Umbilical cord (tissue), 2 donors: ENCODE results near the gene ABCE1. TPM values are rescaled to one million over a fixed set of nuclear protein-coding genes. Genes with fewer than 3 reads are reported as not detected.
"Not testable (repeated sequence)": the region's sequence is repeated elsewhere in the genome, so short reads cannot be mapped to it uniquely, and the experiment has no call there.

ENCODE experiments used
- DNase-seq: peaks from one replicate; pipeline ENCODE4 v3.0.0-alpha.2; 2015; ENCODE audit warnings: low spot score
- total RNA-seq: library from RNA; depleted of rRNA; stranded (reverse); fragments of >200 nt; gene quantifications from one replicate; pipeline ENCODE4 v1.2.3, GENCODE V29; 2014; ENCODE audit warnings: low replicate concordance; ENCODE audit not compliant: insufficient read depth

ABCE1 gene
- total RNA-seq, 1 donor from 2014 or later: 71.5 TPM

- no peak for DNase-seq
Measured at GRCh38 chr4:145102619-145103018, 4.5 kb downstream of the ABCE1 start.

GRCh38 chr4:145103496-145103895 lies 5.4 kb downstream of the ABCE1 start:
- DNase-seq: no peak

- DNase-seq: no peak
Measured at GRCh38 chr4:145107126-145107525, 9.0 kb downstream of the ABCE1 start.

- no peak for DNase-seq
Measured at GRCh38 chr4:145108128-145108527, 10.0 kb downstream of the ABCE1 start.

GRCh38 chr4:145125396-145125795 lies 27.3 kb downstream of the ABCE1 start:
- DNase-seq: no peak

- DNase-seq: no peak
Measured at GRCh38 chr4:145130130-145130529, 32.0 kb downstream of the ABCE1 start.

- DNase-seq: no peak
Measured at GRCh38 chr4:145130788-145131399, 32.8 kb downstream of the ABCE1 start.

GRCh38 chr4:145131848-145132247 lies 33.7 kb downstream of the ABCE1 start:
- DNase-seq: no peak

- no peak for DNase-seq
Measured at GRCh38 chr4:145132511-145133098, 34.5 kb downstream of the ABCE1 start.

- not testable (repeated sequence) for DNase-seq
Measured at GRCh38 chr4:145136219-145136618, 38.1 kb downstream of the ABCE1 start.

- DNase-seq: no peak
Measured at GRCh38 chr4:145148980-145149379, 50.9 kb downstream of the ABCE1 start.

GRCh38 chr4:145153181-145153903 lies 55.2 kb downstream of the ABCE1 start:
- peak; percentile 9 for DNase-seq

GRCh38 chr4:145153904-145154298 lies 55.8 kb downstream of the ABCE1 start:
- no peak for DNase-seq

- peak; percentile 16 for DNase-seq
Measured at GRCh38 chr4:145154573-145154972, 56.5 kb downstream of the ABCE1 start.

GRCh38 chr4:145155268-145155870 lies 57.3 kb downstream of the ABCE1 start:
- DNase-seq: no peak

GRCh38 chr4:145156986-145157385 lies 58.9 kb downstream of the ABCE1 start:
- DNase-seq: no peak

GRCh38 chr4:145161549-145161948 lies 63.4 kb downstream of the ABCE1 start:
- no peak for DNase-seq

GRCh38 chr4:145167887-145168286 lies 69.8 kb downstream of the ABCE1 start:
- DNase-seq: no peak

GRCh38 chr4:145168581-145169187 lies 70.6 kb downstream of the ABCE1 start:
- no peak for DNase-seq

- no peak for DNase-seq
Measured at GRCh38 chr4:145170223-145170622, 72.1 kb downstream of the ABCE1 start.

GRCh38 chr4:145171911-145172310 lies 73.8 kb downstream of the ABCE1 start:
- DNase-seq: no peak
